Transverse colon (tissue), 4 donors: ENCODE measurements around the gene PLA2G4B. TPM values are rescaled to one million over a fixed set of nuclear protein-coding genes. Genes with fewer than 3 reads are reported as not detected.

Experiments
- DNase-seq: peaks from one replicate; pipeline ENCODE4 v3.0.0-alpha.2; 2019
- H3K27ac ChIP-seq, 4 donors: fragments of 200-600 bp; sonication (generic); 2 replicates each; pipeline ENCODE4 v1.5.1; 2016 to 2018; ENCODE audit warnings: inconsistent platforms in 4 of 4
- H3K27me3 ChIP-seq: fragments of 200-600 bp; sonication (generic); 2 replicates; pipeline ENCODE4 v1.5.1; 2017; ENCODE audit warnings: inconsistent platforms
- H3K36me3 ChIP-seq, 4 donors: fragments of 200-600 bp; sonication (generic); 2 replicates each; pipeline ENCODE4 v1.5.1; 2017 to 2019; ENCODE audit warnings: inconsistent platforms in 4 of 4
- H3K4me1 ChIP-seq, 4 donors: fragments of 200-600 bp; sonication (generic); 2 replicates each; pipeline ENCODE4 v1.5.1; 2017 to 2020; ENCODE audit warnings: inconsistent platforms in 4 of 4
- H3K4me3 ChIP-seq, 4 donors: fragments of 200-600 bp; sonication (generic); 1 replicate in 1 of 4; 2 replicates in 3 of 4; pipeline versions ENCODE4 v1.5.1 to v1.6.1; 2017 to 2019; ENCODE audit warnings: inconsistent platforms in 4 of 4
- H3K9me3 ChIP-seq, 2 donors: fragments of 200-600 bp; sonication (generic); 2 replicates each; pipeline ENCODE4 v1.5.1; 2017 to 2019; ENCODE audit warnings: inconsistent platforms in 2 of 2
- CTCF ChIP-seq, 5 experiments: fragments of 200-600 bp in 3 of 5; fragments of 450-650 bp in 2 of 5; sonication (generic) in 3 of 5; IDR thresholded peaks; 1 replicate in 2 of 5; 2 replicates in 3 of 5; pipeline ENCODE4 v1.5.1; 2016 to 2017; ENCODE audit warnings: antibody characterized with exemption in 5 of 5, inconsistent platforms in 3 of 5, mild to moderate bottlenecking in 2 of 5, moderate library complexity in 1 of 5
- EP300 ChIP-seq: sonication (generic); formaldehyde crosslinking; IDR thresholded peaks from one replicate; pipeline ENCODE4 v1.6.1; 2017; ENCODE audit warnings: antibody characterized with exemption, low read depth
- POLR2A ChIP-seq: fragments of 450-650 bp; IDR thresholded peaks from one replicate; pipeline ENCODE4 v1.6.1; 2016; ENCODE audit warnings: antibody characterized with exemption, mild to moderate bottlenecking, moderate library complexity
- POLR2AphosphoS5 ChIP-seq, 3 donors: sonication (generic); formaldehyde crosslinking; IDR thresholded peaks; one replicate each; pipeline ENCODE4 v1.6.1; 2016; ENCODE audit warnings: antibody characterized with exemption in 3 of 3
- WGBS, 2 donors: methylation state at CpG; one replicate each; pipeline ENCODE4 v1.1.5; 2018; ENCODE audit warnings: low coverage in 1 of 2; 5-methylcytosine and 5-hydroxymethylcytosine counted together
- in situ Hi-C, 4 donors: fragments of 200-750 bp; cut with MboI; loops; one replicate each; pipeline versions ENCODE4 v1.15.0 to v1.15.1; 2017; ENCODE audit warnings: low sequenced_read_pairs in 3 of 4, low pct_ligation_motif_present in 1 of 4, low pct_unique_long_range_greater_than_20kb in 1 of 4
- intact Hi-C: fragments of 100-400 bp; cut with DNase I; formaldehyde crosslinking; loops from one replicate; pipeline ENCODE4 v1.15.1; 2023; ENCODE audit warnings: low total_unique reads
- total RNA-seq, 4 donors: library from RNA; depleted of rRNA; stranded (reverse); fragments of >200 nt; gene quantifications; one replicate each; pipeline ENCODE4 v1.1.0, GENCODE V29; 2016

Gene PLA2G4B
- total RNA-seq, 4 donors from 2014 or later: 1.6 to 5.2 (median 3.5) TPM; not detected in 1

GRCh38 chr15:41856716-41857115, 18.1 kb downstream of the PLA2G4B start:
- DNase-seq: no peak
- Histone ChIP-seq H3K4me1 (no peaks in the 10 kb centered on the region), H3K36me3 (no peaks in the 10 kb centered on the region), H3K9me3 (no peaks in the 10 kb centered on the region), H3K27ac (no peak overlapping the region), H3K27me3 (peaks cover 27% of the 10 kb centered on the region), H3K4me3 (no peak overlapping the region)
- 83% methylated on average over 4 of the region's 12 CpGs; no CpG with 5 or more reads in 1 of the 2 donors for WGBS, 2 donors
- in situ Hi-C loops (no loop called here), intact Hi-C loops (no loop called here)
- TF ChIP-seq EP300: no peak
- TF ChIP-seq POLR2A: no peak
- no peak for TF ChIP-seq POLR2AphosphoS5 (IDR thresholded peaks at IDR 0.05)
- no peak for TF ChIP-seq CTCF (IDR thresholded peaks at IDR 0.05)

- Histone ChIP-seq H3K4me1 (no peaks in the 10 kb centered on the region), H3K27me3 (peaks cover 21% of the 10 kb centered on the region), H3K9me3 (no peaks in the 10 kb centered on the region), H3K4me3 (no peak overlapping the region), H3K27ac (no peak overlapping the region), H3K36me3 (no peaks in the 10 kb centered on the region)
- WGBS, 2 donors: 91% methylated on average over 7 of the region's 9 CpGs; no CpG with 5 or more reads in 1 of the 2 donors
- in situ Hi-C loops: no loop called here
- intact Hi-C loops: no loop called here
- TF ChIP-seq POLR2AphosphoS5 (IDR thresholded peaks at IDR 0.05): no peak
- no peak for TF ChIP-seq POLR2A
- no peak for TF ChIP-seq EP300
- no peak for TF ChIP-seq CTCF (IDR thresholded peaks at IDR 0.05)
- no peak for DNase-seq
Measured at GRCh38 chr15:41857316-41857715, 18.7 kb downstream of the PLA2G4B start.

- no peak for DNase-seq
- WGBS, 2 donors: 93% methylated on average over 15 of the region's 15 CpGs; no CpG with 5 or more reads in 1 of the 2 donors
- in situ Hi-C loops (no loop called here), intact Hi-C loops (no loop called here)
- H3K4me3 ChIP-seq: no peak overlapping the region
- no peaks in the 10 kb centered on the region for H3K9me3 ChIP-seq
- H3K27ac ChIP-seq: no peak overlapping the region
- no peaks in the 10 kb centered on the region for H3K36me3 ChIP-seq
- H3K4me1 ChIP-seq: peaks cover 0 to 4% (median 0%) of the 10 kb centered on the region in 4 donors
- TF ChIP-seq EP300: no peak
- TF ChIP-seq CTCF (IDR thresholded peaks at IDR 0.05): no peak
- TF ChIP-seq POLR2A: no peak
- no peak for TF ChIP-seq POLR2AphosphoS5 (IDR thresholded peaks at IDR 0.05)
- peaks cover 13% of the 10 kb centered on the region for H3K27me3 ChIP-seq
Measured at GRCh38 chr15:41858756-41859155, 20.1 kb downstream of the PLA2G4B start.

- no peak for DNase-seq
- no peak for TF ChIP-seq CTCF (IDR thresholded peaks at IDR 0.05)
- TF ChIP-seq POLR2A: no peak
- no peak for TF ChIP-seq POLR2AphosphoS5 (IDR thresholded peaks at IDR 0.05)
- TF ChIP-seq EP300: no peak
Measured at GRCh38 chr15:41860049-41860828, 21.6 kb downstream of the PLA2G4B start.

More at GRCh38 chr15:41860049-41860828, 21.6 kb downstream of the PLA2G4B start:
- H3K27me3 ChIP-seq: peaks cover 7% of the 10 kb centered on the region
- H3K4me3 ChIP-seq: no peak overlapping the region
- in situ Hi-C loops (no loop called here), intact Hi-C loops (no loop called here)
- H3K36me3 ChIP-seq: no peaks in the 10 kb centered on the region
- 65% methylated on average over 4 to 15 of the region's 15 CpGs for WGBS, 2 donors
- peaks cover 0 to 4% (median 0%) of the 10 kb centered on the region in 4 donors for H3K4me1 ChIP-seq
- no peaks in the 10 kb centered on the region for H3K9me3 ChIP-seq
- no peak overlapping the region for H3K27ac ChIP-seq
